ENCODE measurements around the gene TMEM237.

DNA sequence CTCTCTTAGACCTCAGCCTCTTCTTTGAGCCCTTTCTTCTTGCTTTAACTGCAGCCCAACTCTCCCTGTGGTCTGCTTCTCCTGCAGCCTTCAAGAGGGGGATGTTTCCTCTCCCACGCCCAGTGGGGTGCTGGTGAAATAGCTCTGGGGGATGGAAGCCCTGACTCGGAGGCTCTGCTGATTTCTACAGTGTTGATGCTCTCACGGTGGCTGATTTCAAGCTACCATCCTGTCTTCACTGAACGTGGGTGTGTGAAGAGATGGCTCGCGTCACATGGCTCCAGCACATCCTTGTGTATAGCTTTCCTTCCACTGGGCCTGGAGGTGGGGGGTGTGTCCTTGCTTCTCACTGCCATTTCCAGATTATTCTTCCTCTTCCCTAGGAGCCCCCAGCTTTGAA, 35.1 kb upstream of the TMEM237 start:
- TF ChIP-seq, protein P1, sequence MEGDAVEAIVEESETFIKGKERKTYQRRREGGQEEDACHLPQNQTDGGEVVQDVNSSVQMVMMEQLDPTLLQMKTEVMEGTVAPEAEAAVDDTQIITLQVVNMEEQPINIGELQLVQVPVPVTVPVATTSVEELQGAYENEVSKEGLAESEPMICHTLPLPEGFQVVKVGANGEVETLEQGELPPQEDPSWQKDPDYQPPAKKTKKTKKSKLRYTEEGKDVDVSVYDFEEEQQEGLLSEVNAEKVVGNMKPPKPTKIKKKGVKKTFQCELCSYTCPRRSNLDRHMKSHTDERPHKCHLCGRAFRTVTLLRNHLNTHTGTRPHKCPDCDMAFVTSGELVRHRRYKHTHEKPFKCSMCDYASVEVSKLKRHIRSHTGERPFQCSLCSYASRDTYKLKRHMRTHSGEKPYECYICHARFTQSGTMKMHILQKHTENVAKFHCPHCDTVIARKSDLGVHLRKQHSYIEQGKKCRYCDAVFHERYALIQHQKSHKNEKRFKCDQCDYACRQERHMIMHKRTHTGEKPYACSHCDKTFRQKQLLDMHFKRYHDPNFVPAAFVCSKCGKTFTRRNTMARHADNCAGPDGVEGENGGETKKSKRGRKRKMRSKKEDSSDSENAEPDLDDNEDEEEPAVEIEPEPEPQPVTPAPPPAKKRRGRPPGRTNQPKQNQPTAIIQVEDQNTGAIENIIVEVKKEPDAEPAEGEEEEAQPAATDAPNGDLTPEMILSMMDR (IDR thresholded peaks at IDR 0.05) = no peak
- no peak for TF ChIP-seq POLR2A (IDR thresholded peaks at IDR 0.05)

All from esophagus squamous epithelium (tissue), 4 donors.